IMR-90 (cell line): ENCODE results near the gene RNF4. TPM values are rescaled to one million over a fixed set of nuclear protein-coding genes. Genes with fewer than 3 reads are reported as not detected.

Experiments
- ATAC-seq: fragments of 200-7000 bp; cut with Tn5 transposase; 2 replicates; pipeline ENCODE4 v1.9.1; 2020; ENCODE audit warnings: low read depth, mild to moderate bottlenecking, moderate library complexity
- BruUV-seq: library from RNA; stranded (reverse); fragments of 400-500 nt; replicated peaks from 2 replicates; lab custom pipeline; 2021; lab: Mats Ljungman, UMichigan
- CTCF ChIA-PET: fragments of 300-600 bp; formaldehyde crosslinking; extraction: SDS; loops from one replicate; lab custom pipeline; 2021; ENCODE audit warnings: antibody characterized with exemption; lab: Yijun Ruan, JAX
- POLR2A ChIA-PET: fragments of 300-600 bp; sonication (Branson Sonifier 250); formaldehyde crosslinking; loops from one replicate; lab custom pipeline; 2022; ENCODE audit warnings: antibody characterized with exemption; ENCODE audit not compliant: unreplicated experiment; lab: Charles Lee
- DNase-seq: peaks from one replicate; pipeline ENCODE4 v3.0.0; 2013
- H2AFZ ChIP-seq: replicated peaks from 2 replicates; pipeline ENCODE3; 2013; ENCODE audit warnings: low read length, mild to moderate bottlenecking; ENCODE audit not compliant: poor library complexity
- H2AK5ac ChIP-seq: 2 replicates; pipeline ENCODE4 v1.6.1; 2013; ENCODE audit warnings: low read depth, low read length, inconsistent platforms
- H2AK9ac ChIP-seq: replicated peaks from 2 replicates; pipeline ENCODE3; 2013; ENCODE audit warnings: mild to moderate bottlenecking, low read depth, low read length, moderate library complexity; ENCODE audit not compliant: poor library complexity
- H2BK120ac ChIP-seq: 2 replicates; pipeline ENCODE4 v1.6.1; 2013; ENCODE audit warnings: low read depth, low read length, inconsistent platforms
- H2BK15ac ChIP-seq: 3 replicates; pipeline ENCODE4 v1.6.1; 2013; ENCODE audit warnings: low read depth, low read length, inconsistent platforms
- H2BK20ac ChIP-seq: 2 replicates; pipeline ENCODE4 v1.6.1; 2013; ENCODE audit warnings: low read depth, mild to moderate bottlenecking, inconsistent platforms, low read length, moderate library complexity
- H2BK5ac ChIP-seq: 2 replicates; pipeline ENCODE4 v1.6.1; 2013; ENCODE audit warnings: mild to moderate bottlenecking, low read depth, low read length, inconsistent platforms; ENCODE audit not compliant: poor library complexity, severe bottlenecking
- H3K14ac ChIP-seq: replicated peaks from 2 replicates; pipeline ENCODE4 v1.6.1; 2013; ENCODE audit warnings: low read depth, low read length, inconsistent platforms
- H3K18ac ChIP-seq: 2 replicates; pipeline ENCODE4 v1.6.1; 2013; ENCODE audit warnings: low read depth, low read length, control low read depth
- H3K23ac ChIP-seq: 2 replicates; pipeline ENCODE4 v1.6.1; 2013; ENCODE audit warnings: low read depth, low read length, inconsistent platforms
- H3K27ac ChIP-seq: 2 replicates; pipeline ENCODE4 v1.5.1; 2013; ENCODE audit warnings: mild to moderate bottlenecking, control low read depth, low read length; ENCODE audit not compliant: insufficient read depth
- H3K27me3 ChIP-seq: 2 replicates; pipeline ENCODE4 v1.6.1; 2013; ENCODE audit warnings: low read length; ENCODE audit not compliant: control insufficient read depth, insufficient read depth
- H3K36me3 ChIP-seq: 2 replicates; pipeline ENCODE4 v1.6.1; 2013; ENCODE audit warnings: low read length, mixed read lengths; ENCODE audit not compliant: control insufficient read depth, insufficient read depth
- H3K4ac ChIP-seq: 2 replicates; pipeline ENCODE4 v1.6.1; 2013; ENCODE audit warnings: low read depth, low read length, inconsistent platforms
- H3K4me1 ChIP-seq: 2 replicates; pipeline ENCODE4 v1.6.1; 2013; ENCODE audit warnings: low read length, mixed read lengths; ENCODE audit not compliant: control insufficient read depth, insufficient read depth
- H3K4me2 ChIP-seq: 2 replicates; pipeline ENCODE4 v1.6.1; 2013; ENCODE audit warnings: low read depth, mild to moderate bottlenecking, control low read depth, low read length, moderate library complexity
- H3K4me3 ChIP-seq: 2 replicates; pipeline ENCODE4 v1.5.1; 2013; ENCODE audit warnings: low read depth, mild to moderate bottlenecking, control low read depth, low read length, moderate library complexity; ENCODE audit not compliant: insufficient read depth
- H3K56ac ChIP-seq: 2 replicates; pipeline ENCODE4 v1.6.1; 2013; ENCODE audit warnings: low read length, inconsistent platforms; ENCODE audit not compliant: insufficient read depth; ENCODE audit errors: extremely low read depth
- H3K79me1 ChIP-seq, 2 experiments: 2 replicates each; pipeline ENCODE4 v1.6.1; 2013; ENCODE audit warnings: low read length in 2 of 2, inconsistent platforms in 1 of 2, low read depth in 1 of 2
- H3K9ac ChIP-seq: 2 replicates; pipeline ENCODE4 v1.6.1; 2013; ENCODE audit warnings: low read depth, low read length, control low read depth
- H3K9me1 ChIP-seq: 2 replicates; pipeline ENCODE4 v1.6.1; 2013; ENCODE audit warnings: low read length, inconsistent platforms; ENCODE audit not compliant: insufficient read depth
- H3K9me3 ChIP-seq: 2 replicates; pipeline ENCODE4 v1.6.1; 2013; ENCODE audit warnings: low read length; ENCODE audit not compliant: control insufficient read depth, insufficient read depth
- H4K20me1 ChIP-seq: 2 replicates; pipeline ENCODE4 v1.6.1; 2013; ENCODE audit warnings: low read length, inconsistent platforms; ENCODE audit not compliant: insufficient read depth
- H4K5ac ChIP-seq: 2 replicates; pipeline ENCODE4 v1.6.1; 2013; ENCODE audit warnings: mild to moderate bottlenecking, low read depth, low read length, control low read depth
- H4K8ac ChIP-seq, 2 experiments: 2 replicates each; pipeline ENCODE4 v1.6.1; 2013; ENCODE audit warnings: low read depth in 2 of 2, low read length in 2 of 2, control low read depth in 1 of 2, inconsistent platforms in 1 of 2
- H4K91ac ChIP-seq: 2 replicates; pipeline ENCODE4 v1.6.1; 2013; ENCODE audit warnings: low read depth, low read length, inconsistent platforms; ENCODE audit not compliant: insufficient read depth
- BHLHE40 ChIP-seq: fragments of 150-350 bp; IDR thresholded peaks from 2 replicates; pipeline ENCODE4 v1.6.1; 2016; ENCODE audit warnings: mild to moderate bottlenecking, low read depth, low read length
- CEBPB ChIP-seq: IDR thresholded peaks from 2 replicates; pipeline ENCODE4 v1.6.1; 2012; ENCODE audit warnings: low read depth, low read length, improper control_type of control experiment
- CHD1 ChIP-seq: IDR thresholded peaks from 2 replicates; pipeline ENCODE4 v1.6.1; 2012; ENCODE audit warnings: low read depth, low read length, improper control_type of control experiment
- CTCF ChIP-seq: conservative IDR thresholded peaks from 2 replicates; pipeline ENCODE4 v1.5.1; 2012; ENCODE audit warnings: mild to moderate bottlenecking, low read depth, low read length, improper control_type of control experiment
- ELK1 ChIP-seq: fragments of 150-350 bp; IDR thresholded peaks from 2 replicates; pipeline ENCODE4 v1.6.1; 2016; ENCODE audit warnings: low read depth, mild to moderate bottlenecking, low read length, moderate library complexity, borderline replicate concordance
- FOS ChIP-seq: fragments of 150-350 bp; IDR thresholded peaks from 2 replicates; pipeline ENCODE4 v1.6.1; 2016; ENCODE audit warnings: low read depth, low read length
- MAFK ChIP-seq: IDR thresholded peaks from 2 replicates; pipeline ENCODE4 v1.6.1; 2012; ENCODE audit warnings: low read depth, low read length, improper control_type of control experiment
- MAZ ChIP-seq: IDR thresholded peaks from 2 replicates; pipeline ENCODE4 v1.6.1; 2012; ENCODE audit warnings: low read depth, mild to moderate bottlenecking, low read length, improper control_type of control experiment, moderate library complexity, borderline replicate concordance
- MXI1 ChIP-seq: IDR thresholded peaks from 2 replicates; pipeline ENCODE4 v1.6.1; 2012; ENCODE audit warnings: low read depth, mild to moderate bottlenecking, low read length, moderate library complexity, borderline replicate concordance
- NFE2L2 ChIP-seq: fragments of 150-350 bp; IDR thresholded peaks from 2 replicates; pipeline ENCODE4 v1.6.1; 2016; ENCODE audit warnings: low read depth, mild to moderate bottlenecking, low read length
- POLR2A ChIP-seq: IDR thresholded peaks from 2 replicates; pipeline ENCODE4 v1.6.1; 2012; ENCODE audit warnings: mild to moderate bottlenecking, low read depth, low read length
- RAD21 ChIP-seq: IDR thresholded peaks from 2 replicates; pipeline ENCODE4 v1.6.1; 2012; ENCODE audit warnings: low read length, improper control_type of control experiment
- RCOR1 ChIP-seq: IDR thresholded peaks from 2 replicates; pipeline ENCODE4 v1.6.1; 2012; ENCODE audit warnings: mild to moderate bottlenecking, low read length, improper control_type of control experiment; ENCODE audit not compliant: insufficient replicate concordance
- RFX5 ChIP-seq: IDR thresholded peaks from 2 replicates; pipeline ENCODE4 v1.8.0; 2012; ENCODE audit warnings: low read depth, mild to moderate bottlenecking, low read length, moderate library complexity
- SMC3 ChIP-seq: fragments of 150-350 bp; IDR thresholded peaks from 2 replicates; pipeline ENCODE4 v1.6.1; 2016; ENCODE audit warnings: low read depth, mild to moderate bottlenecking, antibody characterized with exemption, low read length, moderate library complexity
- USF2 ChIP-seq: fragments of 150-350 bp; IDR thresholded peaks from 2 replicates; pipeline ENCODE4 v1.6.1; 2017; ENCODE audit warnings: mild to moderate bottlenecking, antibody characterized with exemption, low read length, low read depth
- WGBS, 2 experiments: methylation state at CpG; one replicate each; pipeline versions ENCODE4 v1.1.5 to v1.1.7; 2013; ENCODE audit warnings: missing lambda C conversion rate in 2 of 2; ENCODE audit not compliant: insufficient read length in 1 of 2; ENCODE audit errors: extremely low coverage in 2 of 2; 5-methylcytosine and 5-hydroxymethylcytosine counted together
- dilution Hi-C: fragments of 300-500 bp; cut with HindIII; formaldehyde crosslinking; loops from one replicate; pipeline ENCODE4 v1.14.3; 2018; ENCODE audit warnings: low sequenced_read_pairs; ENCODE audit not compliant: unreplicated experiment
- in situ Hi-C: fragments of 300-500 bp; cut with MboI; formaldehyde crosslinking; loops from 3 replicates; pipeline ENCODE4 v1.14.3; 2019; ENCODE audit warnings: low sequenced_read_pairs, inconsistent platforms, mixed read lengths
- intact Hi-C: fragments of 100-400 bp; cut with micrococcal nuclease; formaldehyde crosslinking; loops from 2 replicates; pipeline ENCODE4 v1.10.0; 2022
- polyA plus RNA-seq, 3 experiments: library from polyadenylated mRNA; depleted of rRNA; stranded (reverse); fragments of >200 nt; gene quantifications; 2 replicates each; pipeline ENCODE4 v1.2.3, GENCODE V29; 2012; ENCODE audit warnings: low replicate concordance in 1 of 3
- total RNA-seq: library from RNA; depleted of rRNA; stranded (reverse); fragments of >200 nt; gene quantifications from 2 replicates; pipeline ENCODE4 v1.2.3, GENCODE V29; 2012

Gene RNF4
- total and polyA plus RNA-seq, 2 of the 4 experiments (the other 2 are of a cell fraction), result 63.8 to 73.8 TPM

- no peak overlapping the region for H2BK120ac ChIP-seq
- no peak overlapping the region for H3K56ac ChIP-seq
- DNase-seq, result no peak
- no peak overlapping the region for H3K4ac ChIP-seq
- intact Hi-C loops, result no loop called here
- H3K18ac ChIP-seq, result no peak overlapping the region
- no peak overlapping the region for H2AK5ac ChIP-seq
- H3K14ac ChIP-seq, result no peak overlapping the region
- H2BK5ac ChIP-seq, result no peak overlapping the region
- no CpG with 5 or more reads among the region's 3 CpGs for WGBS, 2 experiments
- H3K4me1 ChIP-seq, result peaks cover 3% of the 10 kb centered on the region; the same call in 1 of the 2 replicates
- no peak for ATAC-seq
- H2AK9ac ChIP-seq, result no peak overlapping the region
- no peak overlapping the region for H3K9ac ChIP-seq
- no peak overlapping the region for H4K8ac ChIP-seq
- H3K4me2 ChIP-seq, result no peak overlapping the region
- peaks cover 47% of the 10 kb centered on the region for H3K9me1 ChIP-seq
- H3K4me3 ChIP-seq, result no peak overlapping the region
- BruUV-seq, result no TSS peak
- H2BK15ac ChIP-seq, result no peak overlapping the region
- in situ Hi-C loops, result no loop called here
- TF ChIP-seq MAZ, result no peak
- no peak for TF ChIP-seq POLR2A
- no peak for TF ChIP-seq MXI1
- TF ChIP-seq RAD21, result no peak
- TF ChIP-seq CEBPB, result no peak
- no peak for TF ChIP-seq CHD1
- TF ChIP-seq RCOR1, result no peak
- no peak for TF ChIP-seq RFX5
- TF ChIP-seq USF2, result no peak
- no peak for TF ChIP-seq ELK1
- no peak for TF ChIP-seq SMC3
- TF ChIP-seq CTCF, result no peak
- TF ChIP-seq NFE2L2, result no peak
- no peak for TF ChIP-seq FOS
- TF ChIP-seq MAFK, result no peak
- TF ChIP-seq BHLHE40, result no peak
- no peak overlapping the region for H2BK20ac ChIP-seq
- H4K5ac ChIP-seq, result no peak overlapping the region
- dilution Hi-C loops, result no loop called here
- CTCF ChIA-PET, result no interaction called here
- no peak overlapping the region for H3K27ac ChIP-seq
- H3K27me3 ChIP-seq, result no peaks in the 10 kb centered on the region
- peaks cover 2 to 79% of the 10 kb centered on the region in 2 experiments; a peak in 3 of 4 replicates for H3K79me1 ChIP-seq
- H3K9me3 ChIP-seq, result no peaks in the 10 kb centered on the region
- H3K23ac ChIP-seq, result no peak overlapping the region
- no peak overlapping the region for H4K91ac ChIP-seq
- H3K36me3 ChIP-seq, result peaks cover 6% of the 10 kb centered on the region; the same call in 1 of the 2 replicates
- no peak overlapping the region for H2AFZ ChIP-seq
- POLR2A ChIA-PET, result no interaction called here
- peaks cover 99% of the 10 kb centered on the region for H4K20me1 ChIP-seq
Observed at GRCh38 chr4:2483237-2483636, 14.3 kb downstream of the RNF4 start.
